BLaER1 (cell line): ENCODE data around the gene PTPRN2.

Experiments
- H3K27ac ChIP-seq: shearing (Covaris generic); formaldehyde crosslinking; 2 replicates; pipeline ENCODE4 v1.8.1; 2022
- H3K27me3 ChIP-seq: shearing (Covaris generic); formaldehyde crosslinking; 2 replicates; pipeline ENCODE4 v1.8.1; 2022
- H3K36me3 ChIP-seq: shearing (Covaris generic); formaldehyde crosslinking; 2 replicates; pipeline ENCODE4 v1.8.1; 2022
- H3K4me1 ChIP-seq: shearing (Covaris generic); formaldehyde crosslinking; 2 replicates; pipeline ENCODE4 v1.8.1; 2022
- H3K4me2 ChIP-seq: shearing (Covaris generic); formaldehyde crosslinking; 2 replicates; pipeline ENCODE4 v1.8.1; 2022
- H3K4me3 ChIP-seq: shearing (Covaris generic); formaldehyde crosslinking; 2 replicates; pipeline ENCODE4 v1.8.1; 2022
- H3K9ac ChIP-seq: shearing (Covaris generic); formaldehyde crosslinking; 2 replicates; pipeline ENCODE4 v1.8.1; 2022
- H3K9me3 ChIP-seq: shearing (Covaris generic); formaldehyde crosslinking; 2 replicates; pipeline ENCODE4 v1.8.1; 2022
- H4K20me1 ChIP-seq: shearing (Covaris generic); formaldehyde crosslinking; 2 replicates; pipeline ENCODE4 v1.8.1; 2022
- Cebpa-rat ChIP-seq: shearing (Covaris generic); IDR thresholded peaks from 2 replicates; pipeline ENCODE4 v1.8.1; 2022

The PTPRN2 gene

DNA sequence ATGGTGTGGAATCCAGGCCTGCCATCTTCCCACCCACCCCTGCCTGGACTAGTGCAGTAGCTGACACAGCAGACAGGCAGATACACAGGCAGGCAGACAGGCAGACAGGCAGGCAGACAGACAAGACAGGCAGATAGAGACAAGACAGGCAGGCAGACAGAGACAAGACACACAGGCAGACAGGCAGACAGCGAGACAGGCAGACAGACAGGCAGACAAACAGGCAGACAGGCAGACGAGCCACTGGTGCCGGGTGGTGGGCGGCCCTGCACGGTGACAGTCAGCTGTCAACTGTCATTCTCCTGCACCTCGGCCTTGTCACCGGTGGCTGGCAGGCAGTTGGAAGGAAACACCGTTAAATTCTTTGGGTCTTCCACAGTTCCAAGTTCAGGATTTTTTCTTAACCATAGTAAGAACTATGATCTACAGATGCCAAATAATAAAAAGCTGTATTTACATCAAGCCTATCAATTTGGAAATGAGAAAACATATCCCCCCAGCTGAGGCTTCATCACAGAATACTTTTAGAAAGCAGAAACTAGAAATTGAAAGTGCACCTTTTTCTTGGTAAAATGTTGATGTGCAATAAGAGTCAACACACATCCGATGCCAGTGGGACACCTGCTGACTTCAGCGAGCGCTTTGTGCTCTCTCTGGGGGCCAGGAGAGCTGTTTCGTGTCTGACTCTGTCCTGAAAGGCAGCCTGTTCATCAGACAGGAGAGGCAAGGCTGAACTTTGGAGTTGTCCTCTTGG, 1000.4 kb downstream of the PTPRN2 start:
- TF ChIP-seq Cebpa-rat = no peak
- Histone ChIP-seq H3K36me3 (no peaks in the 10 kb centered on the region), H3K4me1 (peaks cover 52% of the 10 kb centered on the region), H3K27ac (no peak overlapping the region), H3K9ac (no peak overlapping the region), H4K20me1 (no peaks in the 10 kb centered on the region), H3K4me3 (no peak overlapping the region), H3K4me2 (peak overlapping the region; percentile 59), H3K9me3 (no peaks in the 10 kb centered on the region), H3K27me3 (no peaks in the 10 kb centered on the region)

DNA sequence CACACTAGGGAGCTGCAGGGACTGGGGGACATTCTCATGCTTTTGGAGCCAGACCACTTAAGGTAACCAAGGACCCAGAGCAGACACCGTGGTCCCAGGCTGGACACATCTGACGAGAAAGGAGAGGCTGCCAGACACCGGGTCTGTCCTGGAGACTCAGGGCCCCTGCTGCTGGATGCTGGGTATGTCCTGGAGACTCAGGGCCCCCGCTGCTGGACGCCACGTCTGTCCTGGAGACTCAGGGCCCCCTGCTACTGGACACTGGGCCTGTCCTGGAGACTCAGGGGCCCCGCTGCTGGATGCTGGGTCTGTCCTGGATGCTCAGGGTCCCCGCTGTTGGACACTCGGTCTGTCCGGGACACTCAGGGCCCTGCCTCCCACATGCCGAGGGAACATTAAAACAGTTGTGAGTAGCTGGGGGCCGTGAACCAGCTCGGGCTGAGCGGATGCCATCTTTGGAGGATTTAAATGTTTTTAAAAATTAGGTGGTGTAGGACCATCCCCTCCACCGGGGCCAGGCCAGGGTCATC, 1001.1 kb downstream of the PTPRN2 start:
- TF ChIP-seq Cebpa-rat = no peak
- H3K9ac ChIP-seq = no peak overlapping the region
- H3K4me1 ChIP-seq = peaks cover 52% of the 10 kb centered on the region
- H3K4me3 ChIP-seq = no peak overlapping the region
- peak overlapping the region; percentile 88 for H3K4me2 ChIP-seq
- H3K27ac ChIP-seq = no peak overlapping the region
- H3K9me3 ChIP-seq = no peaks in the 10 kb centered on the region
- no peaks in the 10 kb centered on the region for H4K20me1 ChIP-seq
- H3K27me3 ChIP-seq = no peaks in the 10 kb centered on the region
- H3K36me3 ChIP-seq = no peaks in the 10 kb centered on the region

DNA sequence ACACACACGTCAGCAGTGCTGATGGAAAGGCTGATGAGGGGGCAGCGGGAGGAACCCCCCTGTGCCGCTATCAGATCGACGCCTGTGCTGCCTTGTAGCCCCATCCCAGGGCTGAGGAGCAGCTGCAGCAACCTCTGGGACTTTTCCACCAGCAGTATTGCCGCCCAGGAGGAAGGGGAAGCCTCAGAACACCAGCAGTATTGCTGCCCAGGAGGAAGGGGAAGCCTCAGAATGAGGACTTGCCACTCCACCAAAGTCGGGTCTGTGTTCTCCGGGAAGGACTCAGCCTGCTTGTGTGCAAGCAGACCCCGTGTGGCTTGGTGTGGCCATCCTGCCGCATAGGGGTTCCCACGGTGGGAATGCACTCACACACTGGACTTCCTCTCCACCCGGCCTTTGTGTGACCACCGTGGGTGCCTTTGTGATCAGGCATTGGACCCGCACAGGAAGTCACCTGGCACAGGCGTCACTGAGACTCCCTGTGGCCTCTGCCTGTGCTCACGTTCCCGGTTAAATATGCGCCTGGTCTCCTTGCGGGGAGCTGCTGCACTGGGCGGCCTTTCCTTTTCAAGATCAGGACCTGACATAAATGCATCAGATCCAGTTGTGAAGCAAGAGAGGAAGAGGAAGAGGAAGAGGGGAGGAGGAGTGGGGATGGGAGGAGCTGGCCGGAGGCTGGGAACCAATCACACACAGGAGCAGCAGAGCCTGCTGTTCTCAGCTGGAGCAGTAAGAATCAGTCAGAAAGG, 1002.3 kb downstream of the PTPRN2 start:
- H3K4me2 ChIP-seq = peak overlapping the region; percentile 88
- peak overlapping the region; percentile 32; the same call in 1 of the 2 replicates for H3K27ac ChIP-seq
- no peaks in the 10 kb centered on the region for H3K36me3 ChIP-seq
- H3K4me3 ChIP-seq = peak overlapping the region; percentile 36; the same call in 1 of the 2 replicates
- peak; percentile 17; the same call in 1 of the 2 replicates for TF ChIP-seq Cebpa-rat
- peak overlapping the region; percentile 38; the same call in 1 of the 2 replicates for H3K9ac ChIP-seq
- H3K27me3 ChIP-seq = no peaks in the 10 kb centered on the region
- no peaks in the 10 kb centered on the region for H4K20me1 ChIP-seq
- H3K4me1 ChIP-seq = peaks cover 52% of the 10 kb centered on the region
- no peaks in the 10 kb centered on the region for H3K9me3 ChIP-seq

DNA sequence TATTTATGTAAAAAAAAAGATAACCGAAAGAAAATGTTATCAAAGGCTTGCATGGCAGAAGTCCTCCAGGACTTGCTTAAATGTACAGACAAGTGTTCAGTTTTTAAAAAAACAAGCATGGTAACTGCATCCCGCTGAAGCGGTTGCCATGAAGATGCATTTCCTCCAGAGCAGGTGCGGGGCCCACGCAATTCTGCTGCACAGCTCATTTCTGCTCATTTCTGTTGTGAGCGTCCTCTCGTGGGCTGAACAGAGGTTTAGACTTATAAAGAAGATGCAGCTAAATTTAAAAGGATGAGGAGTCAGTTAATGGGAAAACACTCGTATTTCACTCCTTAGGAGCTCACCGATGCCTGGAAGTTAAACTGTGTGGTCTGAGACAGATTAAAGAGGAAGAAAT, 1003.2 kb downstream of the PTPRN2 start:
- Histone ChIP-seq H3K4me3 (no peak overlapping the region), H3K27ac (no peak overlapping the region), H3K9me3 (no peaks in the 10 kb centered on the region), H4K20me1 (no peaks in the 10 kb centered on the region), H3K27me3 (no peaks in the 10 kb centered on the region), H3K4me2 (peak overlapping the region; percentile 88), H3K36me3 (no peaks in the 10 kb centered on the region), H3K9ac (no peak overlapping the region; the same call in 1 of the 2 replicates), H3K4me1 (peaks cover 52% of the 10 kb centered on the region)
- no peak for TF ChIP-seq Cebpa-rat

DNA sequence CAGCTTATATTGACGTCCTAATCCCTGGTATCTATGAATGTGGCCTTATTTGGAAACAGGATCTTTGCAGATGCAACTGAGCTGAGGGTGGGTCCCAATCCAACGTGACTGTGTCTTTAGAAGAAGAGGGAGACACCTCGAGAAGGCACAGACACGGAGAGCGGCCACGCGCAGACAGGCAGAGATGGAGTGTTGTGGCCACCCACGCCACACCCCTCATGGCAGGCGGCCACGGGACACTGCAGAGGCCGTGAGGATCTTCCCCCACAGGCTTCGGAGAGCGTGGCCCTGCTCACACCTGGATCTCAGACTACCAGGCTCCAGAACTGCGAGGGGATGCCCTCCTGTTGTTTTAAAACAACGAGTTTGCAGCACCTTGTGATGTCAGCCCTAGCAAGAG, 1005.9 kb downstream of the PTPRN2 start:
- Histone ChIP-seq H3K36me3 (no peaks in the 10 kb centered on the region), H3K9me3 (no peaks in the 10 kb centered on the region), H3K27me3 (no peaks in the 10 kb centered on the region), H3K4me3 (no peak overlapping the region), H3K4me2 (no peak overlapping the region), H3K27ac (no peak overlapping the region), H3K4me1 (peaks cover 35% of the 10 kb centered on the region), H4K20me1 (no peaks in the 10 kb centered on the region), H3K9ac (no peak overlapping the region)
- TF ChIP-seq Cebpa-rat = no peak

DNA sequence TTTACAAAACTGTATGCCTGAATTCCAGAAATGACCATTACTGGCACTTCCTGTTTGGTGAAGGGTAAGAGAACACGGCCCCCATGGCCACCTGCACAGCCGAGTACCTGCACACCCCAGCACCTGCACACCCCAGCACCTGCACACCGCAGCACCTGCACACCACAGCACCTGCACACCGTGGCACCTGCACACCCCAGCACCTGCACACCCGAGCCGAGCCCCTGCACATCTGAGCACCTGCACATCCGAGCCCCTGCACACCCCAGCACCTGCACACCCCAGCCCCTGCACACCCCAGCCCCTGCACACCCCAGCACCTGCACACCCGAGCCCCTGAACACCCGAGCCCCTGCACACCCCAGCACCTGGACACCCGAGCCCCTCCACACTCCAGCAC, 1007.3 kb downstream of the PTPRN2 start:
- H4K20me1 ChIP-seq = no peaks in the 10 kb centered on the region
- no peak overlapping the region for H3K9ac ChIP-seq
- no peak overlapping the region for H3K4me3 ChIP-seq
- H3K27ac ChIP-seq = no peak overlapping the region
- H3K4me2 ChIP-seq = no peak overlapping the region
- no peak for TF ChIP-seq Cebpa-rat
- no peaks in the 10 kb centered on the region for H3K9me3 ChIP-seq
- H3K27me3 ChIP-seq = no peaks in the 10 kb centered on the region
- peaks cover 32% of the 10 kb centered on the region for H3K4me1 ChIP-seq
- H3K36me3 ChIP-seq = no peaks in the 10 kb centered on the region

DNA sequence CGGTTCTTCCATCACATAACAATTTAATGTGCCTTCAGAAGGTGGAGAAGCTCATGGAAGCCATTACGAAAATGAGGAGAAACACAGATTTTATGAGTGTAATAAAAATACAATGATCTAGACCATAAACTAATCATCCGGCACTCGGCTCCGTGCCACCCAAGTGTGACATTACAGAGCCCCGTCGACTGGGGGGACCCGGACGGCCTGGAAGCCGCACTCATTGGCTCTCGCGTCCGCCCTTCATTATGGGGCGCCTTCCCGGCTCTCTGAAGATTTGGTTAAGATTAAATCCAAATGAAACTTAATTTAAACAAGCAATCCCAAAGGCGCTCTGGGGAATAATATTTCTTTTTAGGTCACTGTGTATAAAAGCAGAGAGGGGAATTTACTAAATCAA, 1008.2 kb downstream of the PTPRN2 start:
- no peak overlapping the region for H3K4me2 ChIP-seq
- TF ChIP-seq Cebpa-rat = no peak
- H3K27me3 ChIP-seq = no peaks in the 10 kb centered on the region

DNA sequence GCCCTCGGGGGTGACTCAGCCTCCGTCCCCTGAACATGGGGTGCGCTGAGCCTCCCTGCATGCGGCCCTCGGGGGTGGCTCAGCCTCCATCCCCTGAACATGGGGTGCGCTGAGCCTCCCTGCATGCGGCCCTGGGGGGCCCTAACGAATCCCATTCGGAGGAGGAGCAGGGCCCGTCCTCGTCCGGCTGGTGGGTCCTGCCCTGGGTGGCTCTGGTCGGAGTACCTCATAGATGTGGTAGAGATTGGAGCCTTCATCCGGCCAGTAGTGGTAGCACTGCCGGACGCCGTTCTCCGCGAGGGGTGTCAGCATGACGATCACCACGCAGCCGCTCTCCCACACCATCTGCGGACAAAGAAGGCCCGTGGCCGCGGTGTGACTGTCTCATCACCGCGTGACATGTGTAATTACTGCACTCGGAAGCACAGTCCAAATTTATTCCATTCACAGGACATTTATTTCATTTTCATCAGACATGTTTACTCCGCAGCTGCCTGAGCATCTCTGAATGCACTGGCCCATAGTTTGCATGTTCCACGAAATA, 1009.8 kb downstream of the PTPRN2 start:
- no peaks in the 10 kb centered on the region for H4K20me1 ChIP-seq
- H3K4me2 ChIP-seq = no peak overlapping the region
- peaks cover 17% of the 10 kb centered on the region for H3K4me1 ChIP-seq
- H3K4me3 ChIP-seq = no peak overlapping the region
- no peak overlapping the region for H3K9ac ChIP-seq
- H3K36me3 ChIP-seq = no peaks in the 10 kb centered on the region
- no peak for TF ChIP-seq Cebpa-rat
- H3K27me3 ChIP-seq = no peaks in the 10 kb centered on the region
- no peaks in the 10 kb centered on the region for H3K9me3 ChIP-seq
- H3K27ac ChIP-seq = no peak overlapping the region

More for the DNA sequence above, 1008.2 kb downstream of the PTPRN2 start:
- Histone ChIP-seq H3K4me3 (no peak overlapping the region), H3K9ac (no peak overlapping the region), H3K4me1 (peaks cover 23% of the 10 kb centered on the region), H4K20me1 (no peaks in the 10 kb centered on the region), H3K9me3 (no peaks in the 10 kb centered on the region), H3K27ac (no peak overlapping the region), H3K36me3 (no peaks in the 10 kb centered on the region)

DNA sequence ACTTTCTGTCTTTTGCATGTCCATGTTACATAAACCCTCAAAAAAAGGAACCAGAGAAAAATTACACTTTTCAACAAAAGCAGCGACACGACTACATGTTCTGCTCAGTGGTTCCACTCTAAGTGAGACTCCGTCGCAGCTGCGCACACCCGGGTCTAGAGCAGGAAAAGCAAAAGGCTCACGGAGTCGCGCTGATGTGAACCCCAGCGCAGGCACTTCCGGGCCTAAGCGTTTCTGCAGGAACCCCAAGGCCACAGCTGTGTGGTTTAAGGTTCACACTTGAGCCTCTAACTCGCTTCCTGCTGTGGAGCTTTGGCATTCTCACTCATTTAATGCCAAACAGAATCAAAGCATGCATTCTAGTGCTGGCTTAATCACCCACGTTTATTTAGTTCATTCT, 1010.6 kb downstream of the PTPRN2 start:
- 0 out of 2 replicates have a peak overlapping the region, but pooled peaks have one; percentile 2 for H3K4me2 ChIP-seq
- H3K9me3 ChIP-seq = no peaks in the 10 kb centered on the region

More for the DNA sequence above, 1010.6 kb downstream of the PTPRN2 start:
- H3K36me3 ChIP-seq = no peaks in the 10 kb centered on the region
- H3K4me3 ChIP-seq = no peak overlapping the region
- no peaks in the 10 kb centered on the region for H4K20me1 ChIP-seq
- no peak overlapping the region for H3K9ac ChIP-seq
- TF ChIP-seq Cebpa-rat = no peak
- no peaks in the 10 kb centered on the region for H3K27me3 ChIP-seq
- H3K4me1 ChIP-seq = peaks cover 17% of the 10 kb centered on the region
- H3K27ac ChIP-seq = no peak overlapping the region
